ENCODE data around the gene INHBE.
"Not testable (repeated sequence)": the region's sequence is repeated elsewhere in the genome, so short reads cannot be mapped to it uniquely, and the experiment has no call there.

INHBE gene

GRCh38 chr12:57498571-57498970, 43.5 kb downstream of the INHBE start:
- Histone ChIP-seq H3K27me3 (no peaks in the 10 kb centered on the region), H3K4me1 (ENCODE audit: control insufficient read depth in 1 of 2, insufficient read depth in 1 of 2, low read depth in 1 of 2, low read length in 1 of 2) (peaks cover 16 to 18% of the 10 kb centered on the region in 2 experiments), H3K9me3 (no peaks in the 10 kb centered on the region), H3K36me3 (peaks cover 76% of the 10 kb centered on the region), H3K4me3 (ENCODE audit: low read depth in 1 of 2, low read length in 1 of 2) (no peak overlapping the region), H3K27ac (no peak overlapping the region)
- no peak for TF ChIP-seq CTCF (IDR thresholded peaks at IDR 0.05)

DNA sequence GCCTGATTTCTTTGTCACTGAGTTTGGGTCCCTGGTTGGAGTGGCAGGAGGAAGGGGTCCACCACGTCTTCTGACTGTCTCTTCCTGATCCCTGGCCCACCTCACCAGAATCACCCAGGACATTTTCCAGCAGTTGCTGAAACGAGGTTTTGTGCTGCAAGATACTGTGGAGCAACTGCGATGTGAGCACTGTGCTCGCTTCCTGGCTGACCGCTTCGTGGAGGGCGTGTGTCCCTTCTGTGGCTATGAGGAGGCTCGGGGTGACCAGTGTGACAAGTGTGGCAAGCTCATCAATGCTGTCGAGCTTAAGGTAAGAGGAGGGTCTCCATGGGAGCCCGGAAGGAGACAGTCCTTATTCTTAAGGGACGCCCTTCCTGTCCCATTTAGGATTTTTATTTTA, 45.1 kb downstream of the INHBE start:
- no peak for TF ChIP-seq CTCF (IDR thresholded peaks at IDR 0.05)
- Histone ChIP-seq H3K4me1 (ENCODE audit: control insufficient read depth in 1 of 2, insufficient read depth in 1 of 2, low read depth in 1 of 2, low read length in 1 of 2) (peaks cover 16 to 18% of the 10 kb centered on the region in 2 experiments), H3K4me3 (ENCODE audit: low read depth in 1 of 2, low read length in 1 of 2) (no peak overlapping the region), H3K36me3 (peaks cover 83% of the 10 kb centered on the region), H3K27me3 (no peaks in the 10 kb centered on the region), H3K27ac (peak overlapping the region; percentile 68), H3K9me3 (no peaks in the 10 kb centered on the region)

DNA sequence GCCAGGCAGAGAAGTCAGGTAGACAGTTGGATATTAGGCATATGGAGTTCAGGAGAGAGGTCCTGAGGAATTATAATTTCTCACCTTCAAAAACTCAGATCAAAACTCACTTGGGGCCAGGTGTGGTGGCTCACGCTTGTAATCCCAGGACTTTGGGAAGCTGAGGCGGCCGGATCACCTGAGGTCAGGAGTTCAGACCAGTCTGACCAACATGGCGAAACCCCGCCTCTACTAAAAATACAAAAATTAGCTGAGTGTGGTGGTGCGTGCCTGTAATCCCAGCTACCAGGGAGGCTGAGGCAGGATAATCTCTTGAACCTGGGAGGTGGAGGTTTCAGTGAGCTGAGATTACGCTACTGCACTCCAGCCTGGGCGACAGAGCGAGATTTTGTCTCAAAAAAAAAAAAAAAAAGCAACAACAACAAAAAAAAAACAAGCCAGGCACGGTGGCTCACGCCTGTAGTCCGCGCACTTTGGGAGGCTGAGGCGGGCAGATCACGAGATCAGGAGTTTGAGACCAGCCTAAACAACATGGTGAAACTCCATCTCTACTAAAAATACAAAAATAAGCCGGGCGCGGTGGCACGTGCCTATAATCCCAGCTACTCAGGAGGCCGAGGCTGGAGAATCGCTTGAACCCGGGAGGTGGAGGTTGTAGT, 47.3 kb downstream of the INHBE start:
- not testable (repeated sequence) for H3K4me3 ChIP-seq (ENCODE audit: low read depth in 1 of 2, low read length in 1 of 2); H3K27me3 ChIP-seq; H3K27ac ChIP-seq; H3K9me3 ChIP-seq
- Histone ChIP-seq H3K36me3 (peaks cover 85% of the 10 kb centered on the region), H3K4me1 (ENCODE audit: control insufficient read depth in 1 of 2, insufficient read depth in 1 of 2, low read depth in 1 of 2, low read length in 1 of 2) (peaks cover 16 to 18% of the 10 kb centered on the region in 2 experiments)

DNA sequence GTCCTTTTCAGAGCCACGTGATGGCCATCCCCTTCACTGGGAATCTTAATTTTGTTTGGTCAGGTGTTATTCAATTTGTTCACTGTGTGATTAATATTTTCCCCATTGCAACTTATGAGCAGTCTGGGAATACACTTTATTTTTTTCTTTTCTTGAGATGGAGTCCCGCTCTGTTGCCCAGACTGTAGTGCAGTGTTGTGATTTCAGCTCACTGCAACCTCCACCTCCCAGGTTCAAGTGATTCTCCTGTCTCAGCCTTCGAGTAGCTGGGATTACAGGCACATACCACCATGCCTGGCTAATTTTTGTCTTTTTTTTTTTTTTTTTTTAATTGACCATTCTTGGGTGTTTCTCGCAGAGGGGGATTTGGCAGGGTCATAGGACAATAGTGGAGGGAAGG, 51.4 kb downstream of the INHBE start:
- H3K36me3 ChIP-seq, result peaks cover 83% of the 10 kb centered on the region
- not testable (repeated sequence) for H3K27me3 ChIP-seq; H3K4me1 ChIP-seq (ENCODE audit: control insufficient read depth in 1 of 2, insufficient read depth in 1 of 2, low read depth in 1 of 2, low read length in 1 of 2); H3K27ac ChIP-seq; H3K4me3 ChIP-seq (ENCODE audit: low read depth in 1 of 2, low read length in 1 of 2); H3K9me3 ChIP-seq

Measured in neutrophil (primary cell).